Smooth muscle cell of the brain vasculature (primary cell): Measurements from ENCODE around the gene GOLGA6L25.
"Not testable (repeated sequence)": the region's sequence is repeated elsewhere in the genome, so short reads cannot be mapped to it uniquely, and the experiment has no call there.

Source experiments
- DNase-seq: peaks from one replicate; pipeline ENCODE4 v3.0.0-alpha.2; 2012; ENCODE audit warnings: low read depth, low spot score

GOLGA6L25 gene

GRCh38 chr15:28553268-28553667 is at the start of gene GOLGA6L25:
Gene GOLGA6L25 (plus strand): TSS chr15:28553568. CDS start chr15:28553629, 61 bp downstream.
- DNase-seq = not testable (repeated sequence)

GRCh38 chr15:28508217-28508889 is 45.0 kb upstream of the GOLGA6L25 start:
- not testable (repeated sequence) for DNase-seq

- not testable (repeated sequence) for DNase-seq
Measured at GRCh38 chr15:28514128-28514527, 39.2 kb upstream of the GOLGA6L25 start.

GRCh38 chr15:28515208-28515607 is 38.2 kb upstream of the GOLGA6L25 start:
- not testable (repeated sequence) for DNase-seq

GRCh38 chr15:28532954-28533353 is 20.4 kb upstream of the GOLGA6L25 start, which contains the start of gene GOLGA8G:
Gene GOLGA8G (minus strand): TSS chr15:28532971. CDS start chr15:28532909, 62 bp downstream.
- DNase-seq = not testable (repeated sequence)

- DNase-seq = not testable (repeated sequence)
Measured at GRCh38 chr15:28573351-28573750, 20.0 kb downstream of the GOLGA6L25 start.

- not testable (repeated sequence) for DNase-seq
Measured at GRCh38 chr15:28588977-28589606, 35.7 kb downstream of the GOLGA6L25 start.

GRCh38 chr15:28589769-28590168 is 36.4 kb downstream of the GOLGA6L25 start:
- not testable (repeated sequence) for DNase-seq

- not testable (repeated sequence) for DNase-seq
Measured at GRCh38 chr15:28592395-28592794, 39.0 kb downstream of the GOLGA6L25 start.

GRCh38 chr15:28593424-28594129 is 40.2 kb downstream of the GOLGA6L25 start:
- DNase-seq = not testable (repeated sequence)

- DNase-seq = not testable (repeated sequence)
Measured at GRCh38 chr15:28597471-28597870, 44.1 kb downstream of the GOLGA6L25 start.

GRCh38 chr15:28598209-28598608 is 44.8 kb downstream of the GOLGA6L25 start:
- DNase-seq = not testable (repeated sequence)

GRCh38 chr15:28602152-28602551 is 48.8 kb downstream of the GOLGA6L25 start:
- DNase-seq = not testable (repeated sequence)
